Cardiac muscle cell (in vitro differentiated cells and primary cell): ENCODE data around the gene ZNF747. TPM values are rescaled to one million over a fixed set of nuclear protein-coding genes. Genes with fewer than 3 reads are reported as not detected.
A peak's percentile ranks its signal among the peaks of the same experiment; 100 is the strongest.

Experiments
- DNase-seq, 2 donors: peaks; one replicate each; pipeline versions ENCODE4 v3.0.0 to v3.0.0-alpha.2; 2010 to 2017; ENCODE audit warnings: low read depth in 1 of 2, low spot score in 1 of 2
- H3K27ac ChIP-seq: fragments of 200-600 bp; sonication (generic); 2 replicates; pipeline ENCODE4 v1.5.1; 2016
- H3K27me3 ChIP-seq: fragments of 200-600 bp; sonication (generic); 2 replicates; pipeline ENCODE4 v1.6.0; 2016; ENCODE audit warnings: control low read depth
- H3K36me3 ChIP-seq: fragments of 200-600 bp; sonication (generic); 2 replicates; pipeline ENCODE4 v1.5.1; 2016; ENCODE audit warnings: control low read depth
- H3K4me1 ChIP-seq: fragments of 200-600 bp; sonication (generic); 2 replicates; pipeline ENCODE4 v1.8.1; 2017; ENCODE audit warnings: low read depth, mild to moderate bottlenecking, mixed run types
- H3K4me3 ChIP-seq: fragments of 200-600 bp; sonication (generic); 2 replicates; pipeline ENCODE4 v1.5.1; 2016; ENCODE audit warnings: mild to moderate bottlenecking
- H3K9me3 ChIP-seq: fragments of 200-600 bp; sonication (generic); 2 replicates; pipeline ENCODE4 v1.5.1; 2017; ENCODE audit warnings: low read depth, mild to moderate bottlenecking, control low read depth
- polyA plus RNA-seq: library from polyadenylated mRNA; unstranded; fragments of >200 nt; fragmentation: Nextera tagmentation; extraction: Ambion mirVana; gene quantifications from 2 replicates; pipeline ENCODE4 v1.2.1, GENCODE V29; 2016
- total RNA-seq: library from RNA; depleted of rRNA; stranded (reverse); fragments of >200 nt; gene quantifications from 2 replicates; pipeline ENCODE4 v1.2.3, GENCODE V29; 2016
- TF ChIP-seq, protein P1 (sequence below): IDR thresholded peaks from 2 replicates; pipeline ENCODE4 v1.5.1; 2012; ENCODE audit warnings: low read depth, mild to moderate bottlenecking, low read length

The ZNF747 gene
- total and polyA plus RNA-seq, 2 experiments from 2014 or later: 12.7 to 17.7 TPM

- TF ChIP-seq, protein P1, sequence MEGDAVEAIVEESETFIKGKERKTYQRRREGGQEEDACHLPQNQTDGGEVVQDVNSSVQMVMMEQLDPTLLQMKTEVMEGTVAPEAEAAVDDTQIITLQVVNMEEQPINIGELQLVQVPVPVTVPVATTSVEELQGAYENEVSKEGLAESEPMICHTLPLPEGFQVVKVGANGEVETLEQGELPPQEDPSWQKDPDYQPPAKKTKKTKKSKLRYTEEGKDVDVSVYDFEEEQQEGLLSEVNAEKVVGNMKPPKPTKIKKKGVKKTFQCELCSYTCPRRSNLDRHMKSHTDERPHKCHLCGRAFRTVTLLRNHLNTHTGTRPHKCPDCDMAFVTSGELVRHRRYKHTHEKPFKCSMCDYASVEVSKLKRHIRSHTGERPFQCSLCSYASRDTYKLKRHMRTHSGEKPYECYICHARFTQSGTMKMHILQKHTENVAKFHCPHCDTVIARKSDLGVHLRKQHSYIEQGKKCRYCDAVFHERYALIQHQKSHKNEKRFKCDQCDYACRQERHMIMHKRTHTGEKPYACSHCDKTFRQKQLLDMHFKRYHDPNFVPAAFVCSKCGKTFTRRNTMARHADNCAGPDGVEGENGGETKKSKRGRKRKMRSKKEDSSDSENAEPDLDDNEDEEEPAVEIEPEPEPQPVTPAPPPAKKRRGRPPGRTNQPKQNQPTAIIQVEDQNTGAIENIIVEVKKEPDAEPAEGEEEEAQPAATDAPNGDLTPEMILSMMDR: no peak
These were observed 43.4 kb downstream of the ZNF747 start for GRCh38 chr16:30491229-30491628.

GRCh38 chr16:30490210-30490609 lies 44.4 kb downstream of the ZNF747 start:
- H3K4me3 ChIP-seq: no peak overlapping the region
- no peaks in the 10 kb centered on the region for H3K4me1 ChIP-seq
- no peaks in the 10 kb centered on the region for H3K36me3 ChIP-seq
- DNase-seq: no peak
- H3K27ac ChIP-seq: no peak overlapping the region
- TF ChIP-seq, protein P1: no peak
- H3K9me3 ChIP-seq: no peaks in the 10 kb centered on the region
- H3K27me3 ChIP-seq: no peaks in the 10 kb centered on the region

More at GRCh38 chr16:30491229-30491628, 43.4 kb downstream of the ZNF747 start:
- Histone ChIP-seq H3K4me3 (no peak overlapping the region), H3K27ac (no peak overlapping the region), H3K9me3 (no peaks in the 10 kb centered on the region), H3K27me3 (no peaks in the 10 kb centered on the region), H3K36me3 (no peaks in the 10 kb centered on the region), H3K4me1 (no peaks in the 10 kb centered on the region)
- DNase-seq: no peak

- Histone ChIP-seq H3K4me1 (no peaks in the 10 kb centered on the region), H3K9me3 (no peaks in the 10 kb centered on the region), H3K27me3 (no peaks in the 10 kb centered on the region), H3K4me3 (no peak overlapping the region), H3K36me3 (no peaks in the 10 kb centered on the region), H3K27ac (no peak overlapping the region)
- TF ChIP-seq, protein P1: no peak
- no peak for DNase-seq
These were observed 45.7 kb downstream of the ZNF747 start for GRCh38 chr16:30488764-30489605.

DNA sequence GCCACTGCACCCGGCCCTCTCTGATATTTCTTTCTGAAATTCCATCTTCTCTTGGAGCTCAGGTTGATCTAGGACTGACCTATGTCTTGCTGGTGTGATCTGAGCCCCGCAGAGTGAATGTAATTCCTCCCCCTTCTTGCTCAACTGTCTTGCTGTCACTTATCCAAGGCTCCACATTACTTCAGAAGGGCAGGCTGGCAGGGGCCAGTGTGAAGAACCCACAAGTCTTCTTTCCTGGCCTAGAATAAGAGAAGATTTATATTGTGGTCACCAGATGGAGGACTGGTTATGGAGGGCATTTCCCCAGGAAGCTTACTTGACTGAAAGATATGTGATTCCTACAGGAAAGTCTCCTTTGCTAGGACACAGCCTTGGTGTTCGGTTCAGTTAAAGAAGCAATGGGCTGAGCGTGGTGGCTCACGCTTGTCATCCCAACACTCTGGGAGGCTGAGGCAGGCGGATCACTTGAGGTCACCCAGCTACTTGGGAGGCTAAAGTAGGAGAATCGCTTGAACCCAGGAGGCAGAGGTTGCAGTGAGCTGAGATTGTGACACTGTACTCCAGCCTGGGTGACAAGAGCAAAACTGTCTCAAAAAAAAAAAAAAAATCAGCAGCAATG lies 48.7 kb downstream of the ZNF747 start:
- no peaks in the 10 kb centered on the region for H3K9me3 ChIP-seq
- TF ChIP-seq, protein P1: no peak
- no peak overlapping the region for H3K4me3 ChIP-seq
- H3K27me3 ChIP-seq: no peaks in the 10 kb centered on the region
- no peak overlapping the region for H3K27ac ChIP-seq
- DNase-seq: peak in 1 of 2 donors; percentile 18
- no peaks in the 10 kb centered on the region for H3K4me1 ChIP-seq
- H3K36me3 ChIP-seq: no peaks in the 10 kb centered on the region

DNA sequence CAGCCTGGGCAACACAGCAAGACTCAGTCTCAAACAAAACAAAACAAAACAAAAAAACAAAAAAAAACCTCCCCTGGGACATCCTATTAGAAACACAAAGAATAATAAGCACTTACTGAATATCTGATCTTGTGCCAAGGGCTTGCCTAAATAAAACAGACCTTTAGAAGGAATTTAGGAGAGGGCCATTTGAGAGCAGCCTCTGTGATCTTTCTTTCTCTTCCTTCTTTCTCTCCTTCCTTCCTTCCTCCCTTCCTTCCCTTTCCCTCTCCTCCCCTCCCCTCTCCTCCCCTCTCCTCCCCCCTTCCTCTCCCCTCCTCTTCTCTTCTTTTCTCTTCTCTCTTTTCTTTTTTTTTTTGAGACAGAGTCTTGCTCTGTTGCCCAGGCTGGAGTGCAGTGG lies 49.8 kb downstream of the ZNF747 start:
- H3K27ac ChIP-seq: no peak overlapping the region
- H3K9me3 ChIP-seq: no peaks in the 10 kb centered on the region
- TF ChIP-seq, protein P1: no peak
- H3K4me1 ChIP-seq: no peaks in the 10 kb centered on the region
- no peak for DNase-seq
- no peaks in the 10 kb centered on the region for H3K36me3 ChIP-seq
- no peaks in the 10 kb centered on the region for H3K27me3 ChIP-seq
- no peak overlapping the region for H3K4me3 ChIP-seq
